ENCODE measurements around the gene PLB1. TPM values are rescaled to one million over a fixed set of nuclear protein-coding genes. Genes with fewer than 3 reads are reported as not detected.

Gene PLB1
- total RNA-seq, 2 donors from 2014 or later, result 2.1 to 3.0 TPM

GRCh38 chr2:28488083-28488830, 7.6 kb upstream of the PLB1 start:
- Histone ChIP-seq H3K9me3 (no peaks in the 10 kb centered on the region), H3K36me3 (no peaks in the 10 kb centered on the region), H3K4me3 (no peak overlapping the region), H3K4me1 (no peaks in the 10 kb centered on the region), H3K27ac (no peak overlapping the region), H3K27me3 (no peaks in the 10 kb centered on the region)
- DNase-seq (ENCODE audit: low spot score), result no peak
- no peak for TF ChIP-seq CTCF (IDR thresholded peaks at IDR 0.05)

- no peak overlapping the region for H3K4me3 ChIP-seq
- no peaks in the 10 kb centered on the region for H3K36me3 ChIP-seq
- H3K27ac ChIP-seq, result no peak overlapping the region
- H3K9me3 ChIP-seq, result no peaks in the 10 kb centered on the region
- TF ChIP-seq CTCF (IDR thresholded peaks at IDR 0.05), result no peak
- no peaks in the 10 kb centered on the region for H3K4me1 ChIP-seq
- H3K27me3 ChIP-seq, result no peaks in the 10 kb centered on the region
- DNase-seq (ENCODE audit: low spot score), result no peak
These were observed 6.8 kb upstream of the PLB1 start for GRCh38 chr2:28488858-28489575.

GRCh38 chr2:28490558-28490957, 5.3 kb upstream of the PLB1 start:
- H3K4me3 ChIP-seq, result no peak overlapping the region
- H3K4me1 ChIP-seq, result no peaks in the 10 kb centered on the region
- TF ChIP-seq CTCF (IDR thresholded peaks at IDR 0.05), result no peak
- no peaks in the 10 kb centered on the region for H3K9me3 ChIP-seq
- DNase-seq (ENCODE audit: low spot score), result no peak
- H3K27ac ChIP-seq, result no peak overlapping the region
- H3K27me3 ChIP-seq, result no peaks in the 10 kb centered on the region
- H3K36me3 ChIP-seq, result no peaks in the 10 kb centered on the region

GRCh38 chr2:28492282-28492681, 3.6 kb upstream of the PLB1 start:
- no peaks in the 10 kb centered on the region for H3K36me3 ChIP-seq
- H3K27ac ChIP-seq, result no peak overlapping the region
- no peaks in the 10 kb centered on the region for H3K4me1 ChIP-seq
- no peaks in the 10 kb centered on the region for H3K9me3 ChIP-seq
- no peaks in the 10 kb centered on the region for H3K27me3 ChIP-seq
- H3K4me3 ChIP-seq, result no peak overlapping the region
- DNase-seq (ENCODE audit: low spot score), result no peak
- TF ChIP-seq CTCF (IDR thresholded peaks at IDR 0.05), result no peak

GRCh38 chr2:28493636-28494035, 2.2 kb upstream of the PLB1 start:
- H3K4me3 ChIP-seq, result no peak overlapping the region
- no peaks in the 10 kb centered on the region for H3K9me3 ChIP-seq
- DNase-seq (ENCODE audit: low spot score), result no peak
- H3K36me3 ChIP-seq, result no peaks in the 10 kb centered on the region
- no peaks in the 10 kb centered on the region for H3K4me1 ChIP-seq
- no peak overlapping the region for H3K27ac ChIP-seq
- no peaks in the 10 kb centered on the region for H3K27me3 ChIP-seq
- no peak for TF ChIP-seq CTCF (IDR thresholded peaks at IDR 0.05)

Data from right atrium auricular region (tissue), 2 donors.